ENCODE results near the gene KIF12.

- TF ChIP-seq EZH2 (IDR thresholded peaks at IDR 0.05; ENCODE audit: borderline replicate concordance, low read length) = no peak
- TF ChIP-seq, protein P1, sequence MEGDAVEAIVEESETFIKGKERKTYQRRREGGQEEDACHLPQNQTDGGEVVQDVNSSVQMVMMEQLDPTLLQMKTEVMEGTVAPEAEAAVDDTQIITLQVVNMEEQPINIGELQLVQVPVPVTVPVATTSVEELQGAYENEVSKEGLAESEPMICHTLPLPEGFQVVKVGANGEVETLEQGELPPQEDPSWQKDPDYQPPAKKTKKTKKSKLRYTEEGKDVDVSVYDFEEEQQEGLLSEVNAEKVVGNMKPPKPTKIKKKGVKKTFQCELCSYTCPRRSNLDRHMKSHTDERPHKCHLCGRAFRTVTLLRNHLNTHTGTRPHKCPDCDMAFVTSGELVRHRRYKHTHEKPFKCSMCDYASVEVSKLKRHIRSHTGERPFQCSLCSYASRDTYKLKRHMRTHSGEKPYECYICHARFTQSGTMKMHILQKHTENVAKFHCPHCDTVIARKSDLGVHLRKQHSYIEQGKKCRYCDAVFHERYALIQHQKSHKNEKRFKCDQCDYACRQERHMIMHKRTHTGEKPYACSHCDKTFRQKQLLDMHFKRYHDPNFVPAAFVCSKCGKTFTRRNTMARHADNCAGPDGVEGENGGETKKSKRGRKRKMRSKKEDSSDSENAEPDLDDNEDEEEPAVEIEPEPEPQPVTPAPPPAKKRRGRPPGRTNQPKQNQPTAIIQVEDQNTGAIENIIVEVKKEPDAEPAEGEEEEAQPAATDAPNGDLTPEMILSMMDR (IDR thresholded peaks at IDR 0.05; ENCODE audit: low read length) = no peak
These were observed 39.0 kb downstream of the KIF12 start for GRCh38 chr9:114060070-114060469.
